ENCODE data around the gene C2CD4D. TPM values are rescaled to one million over a fixed set of nuclear protein-coding genes. Genes with fewer than 3 reads are reported as not detected.

The C2CD4D gene
- total RNA-seq, 1 donor from 2014 or later: not detected

GRCh38 chr1:151838222-151839081 lies 1.2 kb downstream of the C2CD4D start:
- ATAC-seq (peak; percentile 54), DNase-seq (peak; percentile 54)
- intact Hi-C loops (cut with micrococcal nuclease): loop anchor here (10.0 kb wide), 1 partner anchor 244 kb away; no protein-coding TSS in a partner anchor

GRCh38 chr1:151837884-151838221 lies 1.8 kb downstream of the C2CD4D start:
- DNase-seq (no peak), ATAC-seq (no peak)
- intact Hi-C loops (cut with micrococcal nuclease): loop anchor here (10.0 kb wide), 1 partner anchor 243 kb away; no protein-coding TSS in a partner anchor

- intact Hi-C loops (cut with micrococcal nuclease): loop anchor here (10.0 kb wide), 1 partner anchor 242 kb away; no protein-coding TSS in a partner anchor
- ATAC-seq (no peak), DNase-seq (no peak)
Observed at GRCh38 chr1:151837197-151837596, 2.4 kb downstream of the C2CD4D start.

GRCh38 chr1:151835596-151835995 lies 4.0 kb downstream of the C2CD4D start:
- DNase-seq (no peak), ATAC-seq (no peak)
- intact Hi-C loops (cut with micrococcal nuclease): loop anchor here (10.0 kb wide), 1 partner anchor 241 kb away; no protein-coding TSS in a partner anchor

- ATAC-seq (no peak), DNase-seq (no peak)
- intact Hi-C loops (cut with micrococcal nuclease): loop anchor here (10.0 kb wide), 1 partner anchor 239 kb away; no protein-coding TSS in a partner anchor
Observed at GRCh38 chr1:151834239-151834638, 5.4 kb downstream of the C2CD4D start.

- intact Hi-C loops (cut with micrococcal nuclease): loop anchor here (10.0 kb wide), 1 partner anchor 239 kb away; no protein-coding TSS in a partner anchor
- DNase-seq (no peak), ATAC-seq (no peak)
Observed at GRCh38 chr1:151833172-151833900, 6.3 kb downstream of the C2CD4D start.

GRCh38 chr1:151832318-151832980 lies 7.2 kb downstream of the C2CD4D start:
- ATAC-seq: peak; percentile 88
- DNase-seq: peak; percentile 91
- intact Hi-C loops (cut with micrococcal nuclease): loop anchor here (10.0 kb wide), 1 partner anchor 238 kb away; no protein-coding TSS in a partner anchor

GRCh38 chr1:151831605-151832004 lies 8.0 kb downstream of the C2CD4D start, which contains the start of gene RORC:
TSS of gene RORC (minus strand) at chr1:151831802. CDS start at chr1:151831764, 38 bp downstream.
- intact Hi-C loops (cut with micrococcal nuclease): loop anchor here (10.0 kb wide), 1 partner anchor 237 kb away; no protein-coding TSS in a partner anchor
- ATAC-seq (peak; percentile 90), DNase-seq (peak; percentile 75)

GRCh38 chr1:151831256-151831591 lies 8.4 kb downstream of the C2CD4D start:
- intact Hi-C loops (cut with micrococcal nuclease): loop anchor here (10.0 kb wide), 1 partner anchor 236 kb away; no protein-coding TSS in a partner anchor

GRCh38 chr1:151830055-151830454 lies 9.6 kb downstream of the C2CD4D start:
- DNase-seq: no peak
- intact Hi-C loops (cut with micrococcal nuclease): loop anchor here (10.0 kb wide), 1 partner anchor 235 kb away; no protein-coding TSS in a partner anchor

More at GRCh38 chr1:151831256-151831591, 8.4 kb downstream of the C2CD4D start:
- no peak for ATAC-seq
- DNase-seq: no peak

GRCh38 chr1:151829352-151830046 lies 10.1 kb downstream of the C2CD4D start:
- ATAC-seq (no peak), DNase-seq (no peak)
- intact Hi-C loops (cut with micrococcal nuclease): loop anchor here (10.0 kb wide), 1 partner anchor 235 kb away; no protein-coding TSS in a partner anchor

More at GRCh38 chr1:151830055-151830454, 9.6 kb downstream of the C2CD4D start:
- ATAC-seq: no peak

GRCh38 chr1:151828921-151829320 lies 10.7 kb downstream of the C2CD4D start:
- intact Hi-C loops (cut with micrococcal nuclease): no loop called here
- DNase-seq: peak; percentile 71
- peak; percentile 40 for ATAC-seq

- no peak for ATAC-seq
- intact Hi-C loops (cut with micrococcal nuclease): no loop called here
- no peak for DNase-seq
Observed at GRCh38 chr1:151827853-151828252, 11.8 kb downstream of the C2CD4D start.

GRCh38 chr1:151825751-151826660 lies 13.6 kb downstream of the C2CD4D start:
- DNase-seq (no peak), ATAC-seq (peak; percentile 35)
- intact Hi-C loops (cut with micrococcal nuclease): no loop called here

- DNase-seq: no peak
- intact Hi-C loops (cut with micrococcal nuclease): no loop called here
- ATAC-seq: no peak
Observed at GRCh38 chr1:151825204-151825603, 14.4 kb downstream of the C2CD4D start.

GRCh38 chr1:151823175-151823574 lies 16.4 kb downstream of the C2CD4D start:
- ATAC-seq (no peak), DNase-seq (no peak)
- intact Hi-C loops (cut with micrococcal nuclease): no loop called here

- ATAC-seq: no peak
- DNase-seq: no peak
- intact Hi-C loops (cut with micrococcal nuclease): no loop called here
Observed at GRCh38 chr1:151822404-151822803, 17.2 kb downstream of the C2CD4D start.
